ENCODE measurements around the gene COLEC12.

COLEC12 gene

GRCh38 chr18:434410-434809 is 66.1 kb downstream of the COLEC12 start:
- no peak for DNase-seq

GRCh38 chr18:433960-434359 is 66.5 kb downstream of the COLEC12 start:
- DNase-seq, result no peak

- no peak for DNase-seq
Measured at GRCh38 chr18:433298-433697, 67.2 kb downstream of the COLEC12 start.

DNA sequence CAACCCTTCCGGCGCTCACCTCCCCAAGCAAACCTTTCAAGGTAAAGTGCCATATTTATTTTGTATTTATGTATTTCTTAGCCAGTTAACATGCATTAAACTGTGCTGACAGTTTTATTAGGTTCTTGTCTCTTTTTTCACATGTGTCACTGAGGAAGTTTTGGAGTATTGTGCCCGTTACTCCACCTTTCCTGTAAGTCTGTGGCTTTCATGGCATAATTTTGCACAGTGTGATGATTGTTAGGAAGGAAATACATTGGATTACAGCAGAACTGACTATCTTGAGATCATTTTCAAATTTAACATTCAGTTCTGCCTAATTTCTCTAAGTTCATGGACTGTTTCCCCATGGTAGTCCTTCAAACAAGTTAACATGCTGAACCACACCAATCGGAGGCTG is 67.7 kb downstream of the COLEC12 start:
- DNase-seq, result no peak

DNA sequence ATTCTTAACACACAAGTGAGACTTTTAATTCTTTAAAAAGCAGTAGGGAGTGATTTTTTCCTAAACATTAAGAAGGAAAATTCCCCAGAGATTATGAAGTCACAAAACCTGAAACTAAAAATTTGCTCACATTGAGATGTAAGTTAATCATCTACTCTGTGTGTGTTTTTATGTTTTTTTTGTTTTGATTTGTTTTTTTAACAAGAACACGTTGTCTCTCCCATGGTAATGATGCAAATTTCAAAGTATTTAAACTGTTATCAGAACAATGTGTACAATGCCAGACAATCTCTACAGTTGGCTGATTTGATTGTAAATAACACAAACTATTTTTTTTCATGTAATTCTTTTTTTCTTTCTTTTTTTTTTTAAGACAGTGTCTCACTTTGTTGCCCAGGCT is 71.5 kb downstream of the COLEC12 start:
- DNase-seq, result no peak

- no peak for DNase-seq
Measured at GRCh38 chr18:427005-427404, 73.5 kb downstream of the COLEC12 start.

- no peak for DNase-seq
Measured at GRCh38 chr18:425106-425745, 75.3 kb downstream of the COLEC12 start.

- DNase-seq, result no peak
Measured at GRCh38 chr18:424668-425067, 75.8 kb downstream of the COLEC12 start.

DNA sequence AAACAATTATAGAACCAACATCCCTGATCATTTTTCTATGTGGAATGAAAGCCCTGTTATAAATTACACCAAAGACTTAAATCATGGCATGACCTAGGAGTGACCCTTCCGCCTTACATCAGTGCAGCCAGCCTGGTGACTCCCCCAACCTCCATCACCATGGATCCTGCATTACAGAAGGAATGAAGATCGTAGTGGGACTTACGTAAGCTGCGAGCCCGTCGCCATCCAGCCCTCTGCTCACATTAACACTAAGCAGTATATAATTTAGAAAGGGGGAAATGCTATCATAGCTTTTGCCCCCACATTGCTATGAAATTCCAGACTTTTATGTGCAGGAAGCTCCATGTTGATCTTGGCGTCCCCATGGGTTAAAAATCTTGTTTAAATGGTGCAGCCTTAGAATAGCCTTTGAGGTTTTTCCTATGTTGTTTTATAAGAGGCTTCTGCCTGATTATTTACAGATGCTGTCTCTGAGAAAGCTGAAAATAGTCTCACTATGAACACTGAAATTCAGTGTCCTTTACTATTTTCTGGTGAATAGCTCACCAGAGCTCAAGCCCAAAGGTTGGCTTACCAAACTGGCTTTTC is 76.3 kb downstream of the COLEC12 start:
- no peak for DNase-seq

GRCh38 chr18:422966-423365 is 77.5 kb downstream of the COLEC12 start:
- no peak for DNase-seq

- DNase-seq, result no peak
Measured at GRCh38 chr18:421247-422155, 79.0 kb downstream of the COLEC12 start.

DNA sequence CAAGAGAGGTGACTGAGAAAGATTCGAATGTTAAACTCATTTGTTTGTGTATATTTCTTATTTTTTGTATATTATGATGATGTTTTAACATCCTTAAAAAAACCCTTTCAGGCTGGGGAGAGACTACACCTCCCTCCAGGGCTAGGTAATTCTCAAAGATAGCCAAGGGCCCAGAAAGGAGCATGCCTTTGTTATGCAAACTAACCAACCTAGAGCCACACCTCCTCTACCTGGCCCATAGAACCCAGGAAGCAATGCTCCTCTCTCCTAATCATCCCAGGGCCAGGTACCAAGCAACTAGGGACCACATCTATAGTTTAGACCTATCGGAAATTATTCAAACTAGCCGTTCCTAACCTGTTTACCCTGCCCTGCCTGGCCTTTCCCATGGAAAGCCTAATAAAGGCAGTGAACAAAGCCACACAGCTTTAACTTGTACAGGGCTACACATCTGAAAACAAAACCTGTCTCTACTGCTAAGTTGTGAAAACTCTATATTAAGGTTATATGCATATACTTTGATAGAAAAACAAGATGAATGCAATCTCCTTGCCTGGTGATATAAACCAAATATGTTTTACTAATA is 79.7 kb downstream of the COLEC12 start:
- no peak for DNase-seq

DNA sequence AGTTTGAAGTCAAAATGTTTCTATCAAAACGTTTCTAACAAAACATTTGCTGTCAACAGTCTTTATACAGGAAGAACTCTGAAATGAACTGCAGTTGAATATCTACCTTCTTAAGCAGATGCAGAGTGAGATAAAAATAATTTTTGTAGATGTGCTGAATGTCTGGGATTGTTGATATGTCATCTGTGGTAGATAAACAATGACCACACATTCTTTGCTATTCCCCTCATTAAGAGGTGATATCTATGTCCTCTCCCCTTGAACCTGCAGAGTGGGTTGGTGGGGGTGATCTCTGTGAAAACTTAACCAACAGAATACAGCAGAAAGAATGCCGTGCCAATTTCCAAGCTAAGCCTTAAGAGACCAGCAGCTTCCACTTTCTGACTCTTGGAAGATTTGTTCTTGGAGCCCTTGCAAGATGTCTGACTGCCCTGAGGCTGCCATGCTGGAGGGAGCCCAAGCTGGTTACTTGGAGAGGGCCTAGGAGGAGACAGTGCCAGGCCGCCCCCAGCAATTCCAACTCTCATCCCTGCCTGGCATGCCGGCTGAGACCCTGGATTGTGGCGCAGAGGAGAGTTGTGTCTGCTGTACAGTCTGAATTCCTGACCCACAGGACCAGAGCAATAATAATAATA is 80.8 kb downstream of the COLEC12 start:
- no peak for DNase-seq

DNA sequence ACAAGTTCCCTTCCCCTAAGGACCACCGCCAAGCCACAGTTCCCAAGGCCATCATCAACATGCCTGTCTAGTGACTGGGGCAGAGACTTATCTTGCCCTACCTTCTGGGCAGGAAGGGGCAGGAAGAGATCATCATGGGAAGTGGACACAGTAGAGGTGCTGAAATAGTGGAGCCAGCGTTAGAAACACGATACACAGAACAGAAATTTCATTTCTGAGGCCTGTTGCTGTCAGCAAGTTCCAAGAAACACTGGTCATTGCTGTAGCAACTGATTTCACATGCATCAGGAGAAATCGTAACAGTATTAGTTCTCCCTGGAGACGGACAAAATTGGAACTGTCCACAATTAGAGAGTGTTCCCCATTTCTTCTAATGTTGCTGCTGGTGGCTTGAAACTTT is 83.0 kb downstream of the COLEC12 start:
- DNase-seq, result no peak

GRCh38 chr18:416930-417329 is 83.6 kb downstream of the COLEC12 start:
- DNase-seq, result no peak

GRCh38 chr18:415617-416612 is 84.6 kb downstream of the COLEC12 start:
- no peak for DNase-seq

GRCh38 chr18:415047-415446 is 85.5 kb downstream of the COLEC12 start:
- DNase-seq, result no peak

DNA sequence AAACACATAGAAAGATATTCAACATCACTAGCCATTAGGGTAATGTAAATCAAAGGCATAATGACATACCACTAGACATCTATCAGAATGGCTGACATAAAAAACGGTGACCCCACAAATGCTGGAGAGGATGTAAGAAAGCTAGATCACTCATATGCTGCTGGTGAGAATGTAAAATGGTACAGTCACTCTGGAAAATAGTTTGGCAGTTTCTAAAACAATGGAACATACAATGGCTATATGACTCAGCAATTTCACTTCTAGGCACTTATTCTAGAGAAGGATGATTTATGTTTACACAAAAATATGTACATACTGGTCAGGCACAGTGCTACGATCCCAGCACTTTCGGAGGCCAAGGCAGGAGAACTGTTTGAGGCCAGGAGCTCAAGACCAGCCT is 87.3 kb downstream of the COLEC12 start:
- no peak for DNase-seq

DNA sequence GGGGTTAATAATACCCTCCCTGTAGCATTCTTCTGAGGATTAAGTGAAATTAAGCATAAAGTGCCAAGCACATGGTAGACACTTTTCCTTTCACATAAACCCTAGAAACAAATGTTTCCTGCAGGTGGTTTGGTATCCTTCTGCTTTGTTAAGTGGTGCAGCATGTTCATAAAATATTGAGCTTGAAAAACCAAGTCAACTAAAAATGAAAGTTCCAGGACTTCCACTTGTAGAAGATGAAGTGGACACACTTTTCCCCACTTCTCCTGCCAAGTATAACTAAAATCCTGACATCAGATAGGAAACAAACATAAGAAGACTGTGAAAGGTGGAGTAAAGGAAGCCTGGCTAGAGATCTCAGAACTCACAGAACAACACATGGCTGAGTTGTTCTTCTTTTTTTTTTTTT is 90.5 kb downstream of the COLEC12 start:
- DNase-seq, result no peak

DNA sequence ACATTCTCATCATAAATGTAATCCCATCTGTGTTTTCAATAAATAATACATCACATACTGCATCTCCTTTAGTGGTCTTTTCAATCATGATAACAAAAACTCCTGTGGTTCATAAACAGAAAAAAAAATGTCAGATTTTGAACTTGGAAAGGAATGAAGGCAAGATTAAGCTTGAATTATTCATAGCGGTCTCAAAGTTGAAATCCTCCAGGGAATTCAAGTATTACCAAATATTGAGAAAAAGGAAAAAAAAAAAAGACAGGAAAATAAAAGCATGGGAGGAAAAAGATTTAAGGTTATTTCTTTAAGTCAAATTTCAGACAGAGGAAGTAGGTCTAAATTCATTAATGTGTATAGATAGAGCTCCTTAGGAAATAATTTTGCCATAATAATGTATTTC is 92.1 kb downstream of the COLEC12 start:
- no peak for DNase-seq

- no peak for DNase-seq
Measured at GRCh38 chr18:407626-408224, 92.8 kb downstream of the COLEC12 start.
